Endothelial cell (in vitro differentiated cells): ENCODE measurements around the gene PTS. TPM values are rescaled to one million over a fixed set of nuclear protein-coding genes. Genes with fewer than 3 reads are reported as not detected.

Experiments
- DNase-seq: peaks from one replicate; pipeline ENCODE4 v3.0.0; 2021; ENCODE audit warnings: low spot score
- H3K27ac Mint-ChIP-seq: one replicate; pipeline ENCODE4 v1.8.0; 2021; ENCODE audit warnings: mixed read lengths, inconsistent platforms; ENCODE audit not compliant: unreplicated experiment
- H3K27me3 Mint-ChIP-seq: one replicate; pipeline ENCODE4 v1.8.0; 2021; ENCODE audit warnings: mild to moderate bottlenecking, moderate library complexity, mixed read lengths, inconsistent platforms; ENCODE audit not compliant: unreplicated experiment
- H3K36me3 Mint-ChIP-seq: one replicate; pipeline ENCODE4 v1.8.0; 2021; ENCODE audit warnings: mild to moderate bottlenecking, low read depth, mixed read lengths, inconsistent platforms; ENCODE audit not compliant: unreplicated experiment
- H3K4me1 Mint-ChIP-seq: one replicate; pipeline ENCODE4 v1.8.0; 2021; ENCODE audit warnings: mild to moderate bottlenecking, mixed read lengths, inconsistent platforms; ENCODE audit not compliant: unreplicated experiment
- H3K4me3 Mint-ChIP-seq: one replicate; pipeline ENCODE4 v1.8.0; 2021; ENCODE audit warnings: mild to moderate bottlenecking, mixed read lengths, inconsistent platforms; ENCODE audit not compliant: unreplicated experiment
- H3K9me3 Mint-ChIP-seq: one replicate; pipeline ENCODE4 v1.8.0; 2021; ENCODE audit warnings: mixed read lengths, inconsistent platforms; ENCODE audit not compliant: unreplicated experiment
- CTCF ChIP-seq: fragments of 200-600 bp; sonication (generic); IDR thresholded peaks from one replicate; pipeline ENCODE4 v1.5.0; 2021; ENCODE audit warnings: antibody characterized with exemption; ENCODE audit not compliant: unreplicated experiment
- total RNA-seq: library from RNA; stranded (reverse); fragmentation: NEBNext Ultra II Directional; extraction: Animal tissue kit (Norgen Biotek cat#: 25700); gene quantifications from one replicate; pipeline ENCODE4 v1.2.1, GENCODE V29; 2021; ENCODE audit not compliant: unreplicated experiment

Gene PTS
- total RNA-seq, 1 donor from 2014 or later: 40.1 TPM

- no peak for TF ChIP-seq CTCF
- H3K36me3 Mint-ChIP-seq: peaks cover 3% of the 10 kb centered on the region
- no peak overlapping the region for H3K27ac Mint-ChIP-seq
- peaks cover 9% of the 10 kb centered on the region for H3K27me3 Mint-ChIP-seq
- H3K4me1 Mint-ChIP-seq: peaks cover 27% of the 10 kb centered on the region
- no peaks in the 10 kb centered on the region for H3K9me3 Mint-ChIP-seq
- no peak for DNase-seq
- H3K4me3 Mint-ChIP-seq: no peak overlapping the region
Observed at GRCh38 chr11:112273066-112273465, 46.8 kb downstream of the PTS start.

DNA sequence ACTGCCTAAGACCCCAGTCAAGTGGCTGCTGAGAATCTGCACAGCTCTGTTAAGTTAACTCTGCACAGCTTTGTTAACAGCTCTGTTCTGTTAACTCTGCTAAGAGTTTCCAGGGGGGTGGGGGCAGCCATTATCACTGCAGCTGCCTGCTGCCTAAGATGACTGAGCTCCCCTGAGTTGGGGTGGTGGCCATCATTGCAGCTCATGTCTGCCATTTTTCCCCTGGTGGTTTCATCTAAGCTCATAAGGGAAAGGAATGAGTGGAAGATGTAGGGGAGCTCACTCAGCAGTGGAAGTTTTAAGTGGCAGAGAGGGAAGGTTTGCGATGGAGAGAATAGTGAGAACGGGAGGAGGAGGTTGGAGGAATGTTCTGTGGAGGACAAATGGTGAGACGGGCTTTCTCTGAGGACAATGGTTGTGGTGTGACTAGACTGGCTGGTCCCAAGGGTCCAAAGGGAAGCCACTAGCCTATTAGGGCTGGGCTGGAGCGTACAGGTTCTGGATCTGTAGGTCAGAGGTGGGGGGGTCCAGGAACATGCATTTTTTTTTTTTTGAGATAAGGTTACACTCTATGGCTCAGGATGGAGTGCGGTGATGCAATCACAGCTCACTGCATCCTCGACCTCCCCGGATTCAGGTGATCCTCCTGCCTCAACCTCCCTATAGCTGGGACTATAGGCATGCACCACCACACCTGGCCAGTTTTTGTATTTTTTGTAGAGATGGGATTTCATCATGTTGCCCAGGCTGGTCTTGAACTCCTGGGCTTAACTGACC, 48.0 kb downstream of the PTS start:
- Mint-ChIP-seq H3K4me1 (peaks cover 15% of the 10 kb centered on the region), H3K9me3 (no peaks in the 10 kb centered on the region), H3K27ac (no peak overlapping the region), H3K36me3 (peaks cover 3% of the 10 kb centered on the region), H3K4me3 (no peak overlapping the region), H3K27me3 (peaks cover 9% of the 10 kb centered on the region)
- TF ChIP-seq CTCF: no peak
- DNase-seq: no peak

DNA sequence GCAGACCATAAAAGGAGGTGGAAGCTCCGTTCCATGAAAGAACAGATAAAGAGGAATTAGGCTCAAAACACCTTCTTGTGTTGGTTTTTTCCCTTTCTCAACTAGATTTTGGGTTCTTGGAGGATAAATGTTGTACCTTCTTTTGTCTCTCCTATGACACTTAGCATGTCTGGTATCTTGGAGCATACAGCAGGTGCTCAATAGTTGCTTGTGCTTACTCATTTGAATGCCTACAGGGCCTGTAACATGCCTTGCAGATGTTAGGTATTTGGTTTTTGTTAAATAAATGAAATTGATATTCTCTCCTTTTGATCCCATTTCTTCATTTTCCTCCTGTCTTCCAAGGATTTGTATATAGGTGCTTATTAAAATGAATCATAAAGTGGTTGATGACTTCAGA, 50.8 kb downstream of the PTS start:
- H3K4me3 Mint-ChIP-seq: no peak overlapping the region
- H3K27ac Mint-ChIP-seq: no peak overlapping the region
- no peaks in the 10 kb centered on the region for H3K9me3 Mint-ChIP-seq
- H3K4me1 Mint-ChIP-seq: peaks cover 3% of the 10 kb centered on the region
- peaks cover 9% of the 10 kb centered on the region for H3K27me3 Mint-ChIP-seq
- peaks cover 3% of the 10 kb centered on the region for H3K36me3 Mint-ChIP-seq
- no peak for DNase-seq
- no peak for TF ChIP-seq CTCF

DNA sequence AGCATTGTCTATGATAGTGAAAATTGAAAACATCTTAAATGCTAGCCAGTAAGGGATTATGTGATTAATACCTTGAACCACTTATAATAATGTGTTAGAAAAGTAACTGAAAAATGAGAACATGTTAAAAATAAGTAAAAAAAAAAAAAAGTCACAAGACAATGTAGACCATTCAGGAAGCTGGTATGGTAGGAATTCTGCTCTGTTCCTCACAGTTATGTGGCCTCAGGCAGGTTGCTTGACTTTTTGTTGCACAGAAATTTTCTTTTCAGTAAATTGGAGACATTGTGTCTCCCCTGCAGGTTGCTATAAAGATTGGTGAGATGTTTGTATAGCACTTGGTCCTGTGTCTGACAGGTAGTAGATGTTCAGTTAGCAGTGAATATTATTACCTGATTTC, 51.7 kb downstream of the PTS start:
- H3K4me3 Mint-ChIP-seq: no peak overlapping the region
- TF ChIP-seq CTCF: no peak
- peaks cover 9% of the 10 kb centered on the region for H3K27me3 Mint-ChIP-seq
- DNase-seq: no peak
- no peak overlapping the region for H3K27ac Mint-ChIP-seq
- H3K9me3 Mint-ChIP-seq: no peaks in the 10 kb centered on the region
- peaks cover 3% of the 10 kb centered on the region for H3K4me1 Mint-ChIP-seq
- peaks cover 2% of the 10 kb centered on the region for H3K36me3 Mint-ChIP-seq

GRCh38 chr11:112278803-112279202, 52.6 kb downstream of the PTS start:
- Mint-ChIP-seq H3K36me3 (no peaks in the 10 kb centered on the region), H3K4me3 (no peak overlapping the region), H3K4me1 (peaks cover 3% of the 10 kb centered on the region), H3K9me3 (no peaks in the 10 kb centered on the region), H3K27me3 (peaks cover 9% of the 10 kb centered on the region), H3K27ac (no peak overlapping the region)
- no peak for TF ChIP-seq CTCF
- DNase-seq: no peak
